Activated CD8-positive, alpha-beta T cell treated with anti-CD3 and anti-CD28 coated beads, Interleukin-2, amount 10 ng/mL, durations not matched to agents 7 days and 5 days (primary cell): ENCODE results near the gene CTF1. TPM values are rescaled to one million over a fixed set of nuclear protein-coding genes. Genes with fewer than 3 reads are reported as not detected.
A peak's percentile ranks its signal among the peaks of the same experiment; 100 is the strongest.
"Not testable (repeated sequence)": the region's sequence is repeated elsewhere in the genome, so short reads cannot be mapped to it uniquely, and the experiment has no call there.

Experiments
- ATAC-seq: fragments of 150-1000 bp; cut with Tn5 transposase; one replicate; pipeline ENCODE4 v1.10.0; 2021; ENCODE audit warnings: moderate library complexity
- CTCF ChIA-PET: fragments of 350-600 bp; sonication (Branson Sonifier 250); formaldehyde crosslinking; loops from one replicate; lab custom pipeline; 2021; ENCODE audit warnings: antibody characterized with exemption; lab: Charles Lee
- POLR2A ChIA-PET: fragments of 350-600 bp; sonication (Branson Sonifier 250); formaldehyde crosslinking; loops from one replicate; lab custom pipeline; 2021; ENCODE audit warnings: antibody characterized with exemption; lab: Charles Lee
- DNase-seq: peaks from one replicate; pipeline ENCODE4 v3.0.0-alpha.2; 2020
- H3K27ac Mint-ChIP-seq: one replicate; pipeline ENCODE4 v1.8.0; 2021; ENCODE audit warnings: mild to moderate bottlenecking, mixed read lengths
- H3K27me3 Mint-ChIP-seq: one replicate; pipeline ENCODE4 v1.8.0; 2021; ENCODE audit warnings: low read depth, mixed read lengths
- H3K36me3 Mint-ChIP-seq: one replicate; pipeline ENCODE4 v1.8.0; 2021; ENCODE audit warnings: low read depth, mixed read lengths
- H3K4me1 Mint-ChIP-seq: one replicate; pipeline ENCODE4 v1.8.0; 2021; ENCODE audit warnings: low read depth, mixed read lengths
- H3K4me3 Mint-ChIP-seq: one replicate; pipeline ENCODE4 v1.8.0; 2021; ENCODE audit warnings: mild to moderate bottlenecking, mixed read lengths
- H3K9me3 Mint-ChIP-seq: one replicate; pipeline ENCODE4 v1.8.0; 2022; ENCODE audit warnings: mixed read lengths; ENCODE audit not compliant: insufficient read depth
- total RNA-seq, 2 experiments: library from RNA; stranded (reverse); gene quantifications; one replicate each; pipeline ENCODE4 v1.2.3, GENCODE V29; 2021

Gene CTF1
- total RNA-seq, 2 experiments from 2014 or later: 0.23 to 0.34 TPM

GRCh38 chr16:30888856-30889499 is 7.4 kb upstream of the CTF1 start:
- ATAC-seq (no peak), DNase-seq (no peak)
- Mint-ChIP-seq H3K9me3 (no peaks in the 10 kb centered on the region), H3K4me3 (no peak overlapping the region), H3K27ac (peak overlapping the region; percentile 3), H3K4me1 (peaks cover 22% of the 10 kb centered on the region), H3K27me3 (no peaks in the 10 kb centered on the region), H3K36me3 (peaks cover 33% of the 10 kb centered on the region)
- ChIA-PET POLR2A (interaction anchor here (1.9 kb wide), 1 partner anchor 13 kb away, joined by 6 read pairs; no protein-coding TSS in a partner anchor), CTCF (interaction anchor here (1.7 kb wide), 1 partner anchor 44 kb away, joined by 6 read pairs; no protein-coding TSS in a partner anchor)

GRCh38 chr16:30889721-30890120 is 6.7 kb upstream of the CTF1 start:
- no peak overlapping the region for H3K4me3 Mint-ChIP-seq
- ATAC-seq (no peak), DNase-seq (no peak)
- H3K27ac Mint-ChIP-seq: no peak overlapping the region
- ChIA-PET CTCF (no interaction called here), POLR2A (interaction anchor here (1.9 to 2.3 kb wide), 2 partner anchors 12 to 14 kb away, joined by 6 to 12 read pairs; no protein-coding TSS in a partner anchor)
- H3K27me3 Mint-ChIP-seq: no peaks in the 10 kb centered on the region
- H3K36me3 Mint-ChIP-seq: peaks cover 32% of the 10 kb centered on the region
- H3K4me1 Mint-ChIP-seq: peaks cover 28% of the 10 kb centered on the region
- H3K9me3 Mint-ChIP-seq: no peaks in the 10 kb centered on the region

GRCh38 chr16:30891043-30891823 is 5.2 kb upstream of the CTF1 start:
- not testable (repeated sequence) for H3K27ac Mint-ChIP-seq, DNase-seq, H3K27me3 Mint-ChIP-seq, ATAC-seq, H3K9me3 Mint-ChIP-seq, H3K4me3 Mint-ChIP-seq
- CTCF ChIA-PET: interaction anchor here (1.8 to 3.0 kb wide), 2 partner anchors 10 to 46 kb away, joined by 9 to 17 read pairs; no protein-coding TSS in a partner anchor
- POLR2A ChIA-PET: interaction anchor here (2.3 to 3.2 kb wide), 2 partner anchors 11 to 16 kb away, joined by 12 to 26 read pairs; no protein-coding TSS in a partner anchor
- peaks cover 26% of the 10 kb centered on the region for H3K36me3 Mint-ChIP-seq
- peaks cover 35% of the 10 kb centered on the region for H3K4me1 Mint-ChIP-seq

- H3K4me1 Mint-ChIP-seq: peaks cover 44% of the 10 kb centered on the region
- ChIA-PET CTCF (interaction anchor here (1.1 to 3.0 kb wide), 3 partner anchors 9 to 79 kb away, joined by 3 to 17 read pairs (median 9); no protein-coding TSS in a partner anchor), POLR2A (interaction anchor here (1.0 to 3.2 kb wide), 3 partner anchors 9 to 78 kb away, joined by 3 to 26 read pairs (median 6); no protein-coding TSS in a partner anchor)
- H3K4me3 Mint-ChIP-seq: peak overlapping the region; percentile 88
- DNase-seq: no peak
- no peaks in the 10 kb centered on the region for H3K27me3 Mint-ChIP-seq
- no peak for ATAC-seq
- peak overlapping the region; percentile 85 for H3K27ac Mint-ChIP-seq
- H3K9me3 Mint-ChIP-seq: no peaks in the 10 kb centered on the region
- H3K36me3 Mint-ChIP-seq: peaks cover 20% of the 10 kb centered on the region
These were observed 3.6 kb upstream of the CTF1 start for GRCh38 chr16:30892670-30893416.

GRCh38 chr16:30893417-30893743 is 3.0 kb upstream of the CTF1 start:
- Mint-ChIP-seq H3K4me3 (peak overlapping the region; percentile 88), H3K9me3 (no peaks in the 10 kb centered on the region), H3K27me3 (no peaks in the 10 kb centered on the region), H3K27ac (peak overlapping the region; percentile 85), H3K36me3 (peaks cover 18% of the 10 kb centered on the region), H3K4me1 (peaks cover 44% of the 10 kb centered on the region)
- peak; percentile 14 for ATAC-seq
- POLR2A ChIA-PET: interaction anchor here (1.4 to 3.2 kb wide), 2 partner anchors 9 to 18 kb away, joined by 6 to 26 read pairs; no protein-coding TSS in a partner anchor
- CTCF ChIA-PET: interaction anchor here (1.1 to 3.0 kb wide), 3 partner anchors 8 to 80 kb away, joined by 3 to 17 read pairs (median 9); no protein-coding TSS in a partner anchor
- peak; percentile 49 for DNase-seq

- Mint-ChIP-seq H3K36me3 (peaks cover 13% of the 10 kb centered on the region), H3K9me3 (no peaks in the 10 kb centered on the region), H3K27me3 (no peaks in the 10 kb centered on the region), H3K4me1 (peaks cover 42% of the 10 kb centered on the region), H3K27ac (peak within 1 kb of the TSS; percentile 85), H3K4me3 (peak within 1 kb of the TSS; percentile 88)
- DNase-seq (peak; percentile 86), ATAC-seq (peak; percentile 89)
- ChIA-PET CTCF (no interaction called here), POLR2A (interaction anchor here (1.4 to 3.2 kb wide), 2 partner anchors 8 to 18 kb away, joined by 6 to 26 read pairs; no protein-coding TSS in a partner anchor)
These were observed 2.5 kb upstream of the CTF1 start, which contains the start of gene BCL7C for GRCh38 chr16:30893744-30894539. TSS of gene BCL7C (minus strand) at chr16:30894077. CDS start at chr16:30893944, 133 bp downstream.

- ChIA-PET POLR2A (no interaction called here), CTCF (interaction anchor here (1.6 kb wide), 1 partner anchor 50 kb away, joined by 5 read pairs; no protein-coding TSS in a partner anchor)
- H3K27me3 Mint-ChIP-seq: no peaks in the 10 kb centered on the region
- peak overlapping the region; percentile 37 for H3K27ac Mint-ChIP-seq
- DNase-seq (no peak), ATAC-seq (no peak)
- H3K36me3 Mint-ChIP-seq: peaks cover 9% of the 10 kb centered on the region
- peaks cover 43% of the 10 kb centered on the region for H3K4me1 Mint-ChIP-seq
- H3K4me3 Mint-ChIP-seq: peak overlapping the region; percentile 72
- no peaks in the 10 kb centered on the region for H3K9me3 Mint-ChIP-seq
These were observed 1.7 kb upstream of the CTF1 start for GRCh38 chr16:30894540-30895368.

GRCh38 chr16:30895627-30896260 is 670 bp upstream of the CTF1 start:
- H3K4me3 Mint-ChIP-seq: no peak overlapping the region
- no peak for DNase-seq
- H3K27ac Mint-ChIP-seq: peak overlapping the region; percentile 27
- POLR2A ChIA-PET: interaction anchor here (0.5 to 0.6 kb wide), 2 partner anchors 246 to 513 kb away, joined by 3 read pairs; no protein-coding TSS in a partner anchor
- H3K27me3 Mint-ChIP-seq: no peaks in the 10 kb centered on the region
- no peak for ATAC-seq
- peaks cover 53% of the 10 kb centered on the region for H3K4me1 Mint-ChIP-seq
- CTCF ChIA-PET: interaction anchor here (1.6 kb wide), 1 partner anchor 51 kb away, joined by 5 read pairs; no protein-coding TSS in a partner anchor
- H3K9me3 Mint-ChIP-seq: no peaks in the 10 kb centered on the region
- peaks cover 7% of the 10 kb centered on the region for H3K36me3 Mint-ChIP-seq

GRCh38 chr16:30896889-30897733 is 697 bp downstream of the CTF1 start:
- peak; percentile 85 for DNase-seq
- CTCF ChIA-PET: interaction anchor here (7.1 kb wide), 1 partner anchor 52 kb away, joined by 127 read pairs; no protein-coding TSS in a partner anchor
- Mint-ChIP-seq H3K36me3 (peaks cover 2% of the 10 kb centered on the region), H3K4me3 (peak overlapping the region; percentile 60), H3K27me3 (no peaks in the 10 kb centered on the region), H3K4me1 (peaks cover 61% of the 10 kb centered on the region), H3K9me3 (no peaks in the 10 kb centered on the region), H3K27ac (peak overlapping the region; percentile 80)
- POLR2A ChIA-PET: no interaction called here
- peak; percentile 43 for ATAC-seq
